DOHH2 (cell line): ENCODE measurements around the gene B3GALNT1.

Experiments used
- EZH2phosphoT487 ChIP-seq: fragments of 200-600 bp; sonication (generic); IDR thresholded peaks from 2 replicates; pipeline ENCODE4 v1.6.1; 2017; ENCODE audit warnings: borderline replicate concordance, mild to moderate bottlenecking, antibody characterized with exemption, low read length, moderate library complexity, mixed read lengths
- TF ChIP-seq, protein P1 (sequence below): fragments of 200-600 bp; sonication (generic); IDR thresholded peaks from one replicate; pipeline ENCODE4 v1.5.1; 2014; ENCODE audit warnings: antibody characterized with exemption, mild to moderate bottlenecking, low read depth, low read length; ENCODE audit not compliant: poor library complexity, severe bottlenecking

DNA sequence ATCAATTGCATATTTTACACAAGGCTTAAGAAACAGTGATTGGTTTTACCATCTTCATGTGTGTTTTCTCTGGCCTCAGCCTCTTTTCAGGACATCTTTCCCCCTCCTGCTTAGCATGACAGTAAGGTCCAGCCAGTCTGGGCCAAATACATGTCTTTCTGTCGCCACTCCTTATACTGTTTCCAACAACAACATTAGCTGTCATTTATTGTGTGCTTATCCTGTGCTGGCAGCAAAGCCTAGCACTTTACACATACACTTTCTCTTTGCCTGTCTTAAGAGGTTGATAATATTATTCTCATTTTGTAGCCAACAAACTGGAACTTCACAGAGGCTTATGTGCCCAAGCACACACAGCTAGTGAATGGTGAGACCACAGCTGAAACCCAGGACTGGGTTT lies 37.8 kb downstream of the B3GALNT1 start:
- TF ChIP-seq, protein P1, sequence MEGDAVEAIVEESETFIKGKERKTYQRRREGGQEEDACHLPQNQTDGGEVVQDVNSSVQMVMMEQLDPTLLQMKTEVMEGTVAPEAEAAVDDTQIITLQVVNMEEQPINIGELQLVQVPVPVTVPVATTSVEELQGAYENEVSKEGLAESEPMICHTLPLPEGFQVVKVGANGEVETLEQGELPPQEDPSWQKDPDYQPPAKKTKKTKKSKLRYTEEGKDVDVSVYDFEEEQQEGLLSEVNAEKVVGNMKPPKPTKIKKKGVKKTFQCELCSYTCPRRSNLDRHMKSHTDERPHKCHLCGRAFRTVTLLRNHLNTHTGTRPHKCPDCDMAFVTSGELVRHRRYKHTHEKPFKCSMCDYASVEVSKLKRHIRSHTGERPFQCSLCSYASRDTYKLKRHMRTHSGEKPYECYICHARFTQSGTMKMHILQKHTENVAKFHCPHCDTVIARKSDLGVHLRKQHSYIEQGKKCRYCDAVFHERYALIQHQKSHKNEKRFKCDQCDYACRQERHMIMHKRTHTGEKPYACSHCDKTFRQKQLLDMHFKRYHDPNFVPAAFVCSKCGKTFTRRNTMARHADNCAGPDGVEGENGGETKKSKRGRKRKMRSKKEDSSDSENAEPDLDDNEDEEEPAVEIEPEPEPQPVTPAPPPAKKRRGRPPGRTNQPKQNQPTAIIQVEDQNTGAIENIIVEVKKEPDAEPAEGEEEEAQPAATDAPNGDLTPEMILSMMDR: no peak
- no peak for TF ChIP-seq EZH2phosphoT487
